Renal cortical epithelial cell (primary cell): ENCODE data around the gene MTERF4. TPM values are rescaled to one million over a fixed set of nuclear protein-coding genes. Genes with fewer than 3 reads are reported as not detected.

Experiments
- DNase-seq: peaks from one replicate; pipeline ENCODE4 v3.0.0-alpha.2; 2011; ENCODE audit warnings: low read depth
- total RNA-seq: library from RNA; depleted of rRNA; stranded (reverse); fragments of >200 nt; gene quantifications from 2 replicates; pipeline ENCODE4 v1.2.3, GENCODE V29; 2014

Gene MTERF4
- total RNA-seq, 1 donor from 2014 or later = 44.8 TPM

GRCh38 chr2:241088791-241089732 lies 13.0 kb downstream of the MTERF4 start:
- DNase-seq = no peak

- DNase-seq = no peak
Measured at GRCh38 chr2:241088376-241088775, 13.7 kb downstream of the MTERF4 start.

- no peak for DNase-seq
Measured at GRCh38 chr2:241087420-241088268, 14.4 kb downstream of the MTERF4 start.

GRCh38 chr2:241084856-241085444 lies 17.1 kb downstream of the MTERF4 start:
- no peak for DNase-seq

- no peak for DNase-seq
Measured at GRCh38 chr2:241083091-241083415, 19.0 kb downstream of the MTERF4 start.

GRCh38 chr2:241082341-241083090 lies 19.6 kb downstream of the MTERF4 start:
- no peak for DNase-seq

GRCh38 chr2:241081643-241082340 lies 20.3 kb downstream of the MTERF4 start:
- DNase-seq = no peak

- DNase-seq = no peak
Measured at GRCh38 chr2:241081190-241081642, 20.9 kb downstream of the MTERF4 start.

GRCh38 chr2:241080405-241081189 lies 21.5 kb downstream of the MTERF4 start:
- DNase-seq = no peak

- DNase-seq = no peak
Measured at GRCh38 chr2:241074901-241075540, 27.1 kb downstream of the MTERF4 start.

GRCh38 chr2:241074065-241074818 lies 27.8 kb downstream of the MTERF4 start:
- no peak for DNase-seq

- no peak for DNase-seq
Measured at GRCh38 chr2:241073166-241074064, 28.7 kb downstream of the MTERF4 start.

- DNase-seq = no peak
Measured at GRCh38 chr2:241072553-241073165, 29.4 kb downstream of the MTERF4 start.

- DNase-seq = no peak
Measured at GRCh38 chr2:241072151-241072550, 29.9 kb downstream of the MTERF4 start.

GRCh38 chr2:241071677-241072111 lies 30.4 kb downstream of the MTERF4 start:
- no peak for DNase-seq

GRCh38 chr2:241070811-241071676 lies 31.0 kb downstream of the MTERF4 start:
- DNase-seq = no peak
